Measurements from ENCODE around the gene NPPA. TPM values are rescaled to one million over a fixed set of nuclear protein-coding genes. Genes with fewer than 3 reads are reported as not detected.

The NPPA gene
- total RNA-seq, 4 donors from 2014 or later, result 1.7 TPM; not detected in 3

DNA sequence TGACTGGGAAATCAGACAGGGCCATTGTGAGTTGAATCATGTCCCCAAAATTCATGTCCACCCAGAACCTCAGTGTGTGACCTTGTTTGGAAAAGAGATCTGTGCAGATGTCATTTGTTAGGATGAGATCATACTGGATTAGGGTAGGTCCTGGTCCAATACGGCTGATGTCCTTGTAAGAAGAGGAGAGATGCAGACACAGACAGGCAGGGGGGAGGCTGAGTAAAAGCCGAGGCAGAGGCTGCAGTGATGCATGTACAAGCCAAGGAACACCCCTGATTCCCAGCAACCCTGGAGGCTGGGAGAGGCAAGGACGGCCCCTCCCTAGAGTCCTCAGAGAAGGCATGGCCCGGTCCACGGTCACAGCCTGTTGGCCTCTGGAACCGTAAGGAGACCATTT is 27.0 kb upstream of the NPPA start:
- no peak for TF ChIP-seq EP300 (IDR thresholded peaks at IDR 0.05)
- no peak for TF ChIP-seq POLR2AphosphoS5 (IDR thresholded peaks at IDR 0.05)
- TF ChIP-seq POLR2A (IDR thresholded peaks at IDR 0.05; ENCODE audit: low read depth), result no peak
- TF ChIP-seq, protein P1, sequence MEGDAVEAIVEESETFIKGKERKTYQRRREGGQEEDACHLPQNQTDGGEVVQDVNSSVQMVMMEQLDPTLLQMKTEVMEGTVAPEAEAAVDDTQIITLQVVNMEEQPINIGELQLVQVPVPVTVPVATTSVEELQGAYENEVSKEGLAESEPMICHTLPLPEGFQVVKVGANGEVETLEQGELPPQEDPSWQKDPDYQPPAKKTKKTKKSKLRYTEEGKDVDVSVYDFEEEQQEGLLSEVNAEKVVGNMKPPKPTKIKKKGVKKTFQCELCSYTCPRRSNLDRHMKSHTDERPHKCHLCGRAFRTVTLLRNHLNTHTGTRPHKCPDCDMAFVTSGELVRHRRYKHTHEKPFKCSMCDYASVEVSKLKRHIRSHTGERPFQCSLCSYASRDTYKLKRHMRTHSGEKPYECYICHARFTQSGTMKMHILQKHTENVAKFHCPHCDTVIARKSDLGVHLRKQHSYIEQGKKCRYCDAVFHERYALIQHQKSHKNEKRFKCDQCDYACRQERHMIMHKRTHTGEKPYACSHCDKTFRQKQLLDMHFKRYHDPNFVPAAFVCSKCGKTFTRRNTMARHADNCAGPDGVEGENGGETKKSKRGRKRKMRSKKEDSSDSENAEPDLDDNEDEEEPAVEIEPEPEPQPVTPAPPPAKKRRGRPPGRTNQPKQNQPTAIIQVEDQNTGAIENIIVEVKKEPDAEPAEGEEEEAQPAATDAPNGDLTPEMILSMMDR (IDR thresholded peaks at IDR 0.05), result no peak
- H3K36me3 ChIP-seq, result no peaks in the 10 kb centered on the region
- WGBS, result 45% methylated on average over 6 of the region's 6 CpGs
- peaks cover 0 to 23% (median 4%) of the 10 kb centered on the region in 4 donors for H3K4me1 ChIP-seq
- peak overlapping the region in 1 of 4 donors; percentile 59 for H3K27ac ChIP-seq (replicated peaks in 1 of 4)
- H3K9me3 ChIP-seq, result no peaks in the 10 kb centered on the region
- H3K4me3 ChIP-seq, result no peak overlapping the region
- intact Hi-C loops (cut with DNase I), result no loop called here
- DNase-seq (ENCODE audit: extremely low spot score), result no peak
- H3K27me3 ChIP-seq, result peaks cover 0 to 67% (median 3%) of the 10 kb centered on the region in 4 donors

DNA sequence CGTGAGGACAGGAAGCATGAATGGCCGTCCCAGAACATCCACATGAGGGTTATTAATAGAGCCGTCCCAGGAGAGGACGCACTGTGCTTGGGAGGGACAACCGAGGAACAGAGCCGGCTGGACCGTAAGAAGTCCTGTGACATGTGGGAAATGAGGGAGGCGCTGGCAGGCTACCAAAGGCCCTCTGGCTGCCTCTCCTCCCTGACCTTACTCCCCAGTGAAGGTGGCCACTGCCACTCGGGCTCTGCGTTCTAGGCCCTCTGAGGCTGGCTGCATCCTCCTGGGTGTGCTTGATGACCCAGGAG is 26.6 kb upstream of the NPPA start:
- Histone ChIP-seq H3K9me3 (no peaks in the 10 kb centered on the region), H3K27ac (replicated peaks in 1 of 4) (no peak overlapping the region), H3K36me3 (no peaks in the 10 kb centered on the region), H3K4me1 (peaks cover 0 to 19% (median under 1%) of the 10 kb centered on the region in 4 donors), H3K27me3 (peaks cover 0 to 67% (median 3%) of the 10 kb centered on the region in 4 donors), H3K4me3 (no peak overlapping the region)
- 64% methylated on average over 10 of the region's 10 CpGs for WGBS
- intact Hi-C loops (cut with DNase I), result no loop called here
- peak; percentile 9 to 29 for TF ChIP-seq POLR2AphosphoS5 (IDR thresholded peaks at IDR 0.05)
- no peak for TF ChIP-seq POLR2A (IDR thresholded peaks at IDR 0.05; ENCODE audit: low read depth)
- peak; percentile 51 for TF ChIP-seq EP300 (IDR thresholded peaks at IDR 0.05)
- DNase-seq (ENCODE audit: extremely low spot score), result no peak

DNA sequence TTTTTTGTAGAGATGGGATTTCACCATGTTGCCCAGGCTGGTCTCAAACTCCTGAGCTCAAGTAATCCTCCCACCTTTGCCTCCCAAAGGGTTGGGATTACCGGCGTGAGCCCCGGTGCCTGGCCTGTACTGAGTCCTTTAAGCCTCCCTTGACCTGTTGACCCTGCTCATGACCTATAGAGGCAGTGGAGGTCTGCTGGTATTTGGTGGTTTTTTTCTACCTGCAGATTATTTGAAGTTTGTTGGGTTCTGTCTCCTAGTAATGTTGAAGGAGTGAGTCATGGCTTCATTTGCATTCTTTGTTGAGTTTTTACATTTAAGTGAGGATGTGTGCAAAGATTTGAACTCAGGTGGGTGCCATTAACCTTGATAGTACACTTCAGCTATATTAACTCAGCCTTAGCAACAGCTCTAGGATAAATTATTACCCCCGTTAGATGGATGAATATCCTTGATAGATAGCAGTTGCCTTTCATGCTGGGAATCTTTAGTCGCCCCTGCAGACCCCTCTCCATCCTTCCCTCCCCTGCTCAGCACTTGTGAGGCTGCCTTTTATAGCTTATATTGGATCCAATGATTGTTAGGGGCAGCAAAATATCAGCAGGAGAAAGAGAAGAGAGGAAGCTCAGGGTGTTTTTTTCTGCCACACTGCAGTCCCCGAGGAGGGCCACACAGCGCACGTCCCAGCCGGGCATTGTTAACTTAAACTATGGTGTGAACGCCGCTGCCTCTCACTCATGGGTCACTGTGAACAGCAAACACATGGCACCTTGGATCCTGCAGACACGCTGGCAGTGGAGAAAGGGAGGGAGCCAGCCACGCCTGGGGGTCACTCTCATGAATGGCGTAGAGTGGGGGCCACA is 26.0 kb upstream of the NPPA start:
- DNase-seq (ENCODE audit: extremely low spot score), result no peak
- no peaks in the 10 kb centered on the region for H3K36me3 ChIP-seq
- intact Hi-C loops (cut with DNase I), result no loop called here
- peaks cover 0 to 61% (median 3%) of the 10 kb centered on the region in 4 donors for H3K27me3 ChIP-seq
- TF ChIP-seq POLR2AphosphoS5 (IDR thresholded peaks at IDR 0.05) (no peak), POLR2A (IDR thresholded peaks at IDR 0.05; ENCODE audit: low read depth) (no peak), EP300 (IDR thresholded peaks at IDR 0.05) (no peak)
- H3K4me1 ChIP-seq, result peaks cover 0 to 16% (median 0%) of the 10 kb centered on the region in 4 donors
- WGBS, result 65% methylated on average over 10 of the region's 14 CpGs
- peak overlapping the region in 1 of 4 donors; percentile 46 for H3K27ac ChIP-seq (replicated peaks in 1 of 4)
- H3K9me3 ChIP-seq, result no peaks in the 10 kb centered on the region
- H3K4me3 ChIP-seq, result no peak overlapping the region

DNA sequence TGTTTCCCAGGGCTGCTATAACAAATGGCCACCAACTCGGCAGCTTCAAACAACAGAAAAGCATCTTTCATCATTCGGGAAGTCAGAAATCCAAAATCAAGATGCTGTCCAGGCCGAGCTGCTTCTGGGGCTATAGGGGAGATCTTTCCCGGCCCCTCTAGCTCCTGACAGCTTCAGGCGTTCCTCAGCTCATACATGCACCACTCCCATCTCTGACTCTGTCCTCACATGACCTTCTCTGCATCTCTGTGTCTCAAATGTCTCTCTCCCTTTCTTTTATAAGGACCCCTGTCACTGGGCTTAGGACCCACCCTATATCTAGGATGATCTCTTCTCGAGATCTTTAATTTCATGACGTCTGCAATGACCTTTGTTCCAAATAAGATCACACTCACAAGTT is 25.0 kb upstream of the NPPA start:
- Histone ChIP-seq H3K9me3 (no peaks in the 10 kb centered on the region), H3K4me3 (no peak overlapping the region), H3K4me1 (peaks cover 0 to 16% (median 0%) of the 10 kb centered on the region in 4 donors), H3K36me3 (no peaks in the 10 kb centered on the region), H3K27ac (replicated peaks in 1 of 4) (no peak overlapping the region), H3K27me3 (peaks cover 0 to 50% (median 3%) of the 10 kb centered on the region in 4 donors)
- no peak for DNase-seq (ENCODE audit: extremely low spot score)
- 69% methylated on average over 7 of the region's 7 CpGs for WGBS
- TF ChIP-seq POLR2A (IDR thresholded peaks at IDR 0.05; ENCODE audit: low read depth) (no peak), EP300 (IDR thresholded peaks at IDR 0.05) (no peak), POLR2AphosphoS5 (IDR thresholded peaks at IDR 0.05) (no peak)
- TF ChIP-seq, protein P1 (IDR thresholded peaks at IDR 0.05), result no peak
- intact Hi-C loops (cut with DNase I), result no loop called here

DNA sequence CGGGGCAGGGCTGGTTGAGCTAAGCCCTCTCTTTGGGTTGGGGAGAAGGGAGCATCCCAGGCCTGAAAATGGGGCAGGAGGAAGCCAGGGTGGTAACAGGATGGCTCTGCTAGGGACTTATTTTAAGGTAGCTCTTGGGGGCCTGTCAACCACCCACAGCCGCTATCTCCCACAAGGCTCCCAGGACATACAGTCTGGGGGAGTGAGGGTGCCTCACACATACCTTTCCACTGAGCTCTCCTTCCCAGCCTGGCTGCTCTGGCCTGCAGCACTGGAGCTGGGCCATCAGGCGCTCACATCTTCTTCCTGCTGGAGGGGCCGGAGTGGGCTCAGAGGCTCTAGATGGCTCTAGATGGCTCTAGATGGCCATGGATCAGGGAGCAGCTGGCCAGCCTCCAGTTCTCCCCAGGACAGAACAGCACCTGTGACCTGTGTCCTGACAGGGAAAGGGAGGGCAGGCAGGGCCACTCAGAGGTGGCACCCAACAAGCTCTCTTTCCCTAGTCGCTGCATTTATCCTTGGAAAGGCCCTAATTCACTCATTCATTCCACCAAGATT is 22.1 kb upstream of the NPPA start:
- H3K9me3 ChIP-seq, result no peaks in the 10 kb centered on the region
- no peak overlapping the region for H3K4me3 ChIP-seq
- H3K4me1 ChIP-seq, result peaks cover 0 to 9% (median 0%) of the 10 kb centered on the region in 4 donors
- intact Hi-C loops (cut with DNase I), result no loop called here
- 80% methylated on average over 4 of the region's 5 CpGs for WGBS
- no peaks in the 10 kb centered on the region for H3K36me3 ChIP-seq
- no peak overlapping the region for H3K27ac ChIP-seq (replicated peaks in 1 of 4)
- H3K27me3 ChIP-seq, result peaks cover 0 to 34% (median 0%) of the 10 kb centered on the region in 4 donors
- DNase-seq (ENCODE audit: extremely low spot score), result no peak
- TF ChIP-seq, protein P1 (IDR thresholded peaks at IDR 0.05), result no peak
- TF ChIP-seq EP300 (IDR thresholded peaks at IDR 0.05) (no peak), POLR2A (IDR thresholded peaks at IDR 0.05; ENCODE audit: low read depth) (no peak), POLR2AphosphoS5 (IDR thresholded peaks at IDR 0.05) (no peak)
